SK-N-SH (cell line): Measurements from ENCODE around the gene OPCML. TPM values are rescaled to one million over a fixed set of nuclear protein-coding genes. Genes with fewer than 3 reads are reported as not detected.

ENCODE experiments used
- CTCF ChIA-PET: fragments of 300-600, 350-600 bp; formaldehyde crosslinking; extraction: SDS; loops from one replicate; lab custom pipeline; 2021; lab: Yijun Ruan, JAX
- POLR2A ChIA-PET: fragments of 350-600 bp; sonication (Branson Sonifier 250); formaldehyde crosslinking; extraction: SDS; loops from one replicate; lab custom pipeline; 2020; ENCODE audit warnings: antibody characterized with exemption, inconsistent platforms; lab: Yijun Ruan, JAX
- DNase-seq: peaks from one replicate; pipeline ENCODE4 v3.0.0; 2012
- H2AFZ ChIP-seq: fragments of 200-600 bp; sonication (generic); 2 replicates; pipeline ENCODE4 v1.8.1; 2016; ENCODE audit warnings: antibody characterized with exemption, mild to moderate bottlenecking, low read depth
- H3F3A ChIP-seq: fragments of 200-600 bp; sonication (generic); replicated peaks from 2 replicates; pipeline ENCODE3; 2016; ENCODE audit warnings: antibody characterized with exemption, mild to moderate bottlenecking; ENCODE audit not compliant: insufficient read depth
- H3K27ac ChIP-seq, 2 experiments: fragments of 200-500 bp in 1 of 2; fragments of 200-600 bp in 1 of 2; sonication (Bioruptor generic) in 1 of 2; sonication (generic), shearing (Covaris generic) in 1 of 2; 2 replicates each; pipeline versions ENCODE4 v1.5.1 to v1.6.1; 2014 to 2016; ENCODE audit warnings: low read depth in 2 of 2, inconsistent platforms in 1 of 2, low read length in 1 of 2, mild to moderate bottlenecking in 1 of 2, mixed read lengths in 1 of 2
- H3K27me3 ChIP-seq: fragments of 200-600 bp; sonication (generic), shearing (Covaris generic); 2 replicates; pipeline ENCODE4 v1.6.1; 2016; ENCODE audit warnings: mixed run types; ENCODE audit not compliant: insufficient read depth
- H3K36me3 ChIP-seq, 2 experiments: fragments of 200-500 bp in 1 of 2; fragments of 200-600 bp in 1 of 2; sonication (Bioruptor generic) in 1 of 2; sonication (generic) in 1 of 2; replicated peaks in 1 of 2; 2 replicates each; pipeline versions ENCODE3 to v1.5.1; 2014 to 2016; ENCODE audit warnings: low read length in 1 of 2, mild to moderate bottlenecking in 1 of 2; ENCODE audit not compliant: insufficient read depth in 2 of 2, control insufficient read depth in 1 of 2
- H3K4me1 ChIP-seq, 2 experiments: fragments of 200-500 bp in 1 of 2; fragments of 200-600 bp in 1 of 2; sonication (Bioruptor generic) in 1 of 2; sonication (generic), shearing (Covaris generic) in 1 of 2; 2 replicates each; pipeline versions ENCODE4 v1.5.1 to v1.6.1; 2014 to 2016; ENCODE audit warnings: low read depth in 1 of 2, low read length in 1 of 2, mixed run types in 1 of 2; ENCODE audit not compliant: insufficient read depth in 2 of 2, control insufficient read depth in 1 of 2
- H3K4me2 ChIP-seq: fragments of 200-600 bp; sonication (generic), shearing (Covaris generic); 2 replicates; pipeline ENCODE4 v1.6.1; 2017; ENCODE audit warnings: mixed run types
- H3K4me3 ChIP-seq, 2 experiments: fragments of 200-500 bp in 1 of 2; fragments of 200-600 bp in 1 of 2; sonication (Bioruptor generic) in 1 of 2; sonication (generic), shearing (Covaris generic) in 1 of 2; 2 replicates each; pipeline versions ENCODE4 v1.5.1 to v1.8.1; 2014 to 2016; ENCODE audit warnings: low read depth in 2 of 2, inconsistent platforms in 1 of 2, low read length in 1 of 2, mild to moderate bottlenecking in 1 of 2, mixed read lengths in 1 of 2, moderate library complexity in 1 of 2
- H3K79me2 ChIP-seq: fragments of 200-600 bp; sonication (generic); 2 replicates; pipeline ENCODE4 v1.8.1; 2017; ENCODE audit warnings: mild to moderate bottlenecking; ENCODE audit not compliant: insufficient read depth
- H3K9ac ChIP-seq: fragments of 200-600 bp; sonication (generic); 2 replicates; pipeline ENCODE4 v1.6.1; 2017; ENCODE audit warnings: mixed run types
- H3K9me2 ChIP-seq: fragments of 200-600 bp; sonication (generic); 2 replicates; pipeline ENCODE4 v1.6.1; 2017; ENCODE audit warnings: mixed run types
- H3K9me3 ChIP-seq: fragments of 200-600 bp; sonication (generic); 2 replicates; pipeline ENCODE4 v1.6.1; 2017; ENCODE audit warnings: mixed run types, mild to moderate bottlenecking, moderate library complexity
- H4K20me1 ChIP-seq: fragments of 200-600 bp; sonication (generic); 2 replicates; pipeline ENCODE4 v1.6.1; 2017; ENCODE audit warnings: mild to moderate bottlenecking, mixed run types; ENCODE audit not compliant: insufficient read depth
- CHD2 ChIP-seq: fragments of 150-350 bp; IDR thresholded peaks from 2 replicates; pipeline ENCODE4 v1.6.1; 2018; ENCODE audit warnings: low read length; ENCODE audit not compliant: partially characterized antibody
- EP300 ChIP-seq, 2 experiments: IDR thresholded peaks; 2 replicates each; pipeline versions ENCODE4 v1.4.0 to v1.6.1; 2012; ENCODE audit warnings: borderline replicate concordance in 1 of 2, low read depth in 1 of 2, low read length in 1 of 2
- EZH2phosphoT487 ChIP-seq: fragments of 200-600 bp; sonication (generic); IDR thresholded peaks from 2 replicates; pipeline ENCODE4 v1.6.1; 2017; ENCODE audit warnings: low read depth, mixed run types, mild to moderate bottlenecking, antibody characterized with exemption, moderate library complexity, borderline replicate concordance
- FOSL2 ChIP-seq: IDR thresholded peaks from 2 replicates; pipeline ENCODE4 v1.4.0; 2012; ENCODE audit warnings: low read depth, mild to moderate bottlenecking, moderate library complexity, borderline replicate concordance
- FOXJ3 ChIP-seq: sonication (generic); formaldehyde crosslinking; IDR thresholded peaks from 2 replicates; pipeline ENCODE4 v1.5.1; 2020; ENCODE audit warnings: mild to moderate bottlenecking, missing genetic modification reagents
- GATA2 ChIP-seq: sonication (generic); formaldehyde crosslinking; IDR thresholded peaks from 2 replicates; pipeline ENCODE4 v1.5.0; 2020; ENCODE audit warnings: mild to moderate bottlenecking, missing genetic modification reagents
- JUND ChIP-seq: IDR thresholded peaks from 2 replicates; pipeline ENCODE4 v1.4.0; 2012
- MEF2A ChIP-seq: IDR thresholded peaks from 2 replicates; pipeline ENCODE4 v1.4.0; 2012; ENCODE audit warnings: low read depth, borderline replicate concordance
- MXI1 ChIP-seq: IDR thresholded peaks from 2 replicates; pipeline ENCODE4 v1.6.1; 2012; ENCODE audit warnings: mild to moderate bottlenecking, low read depth, low read length, improper control_type of control experiment
- NFIC ChIP-seq: IDR thresholded peaks from 2 replicates; pipeline ENCODE4 v1.4.0; 2012; ENCODE audit warnings: borderline replicate concordance
- NRF1 ChIP-seq: IDR thresholded peaks from 2 replicates; pipeline ENCODE4 v1.6.1; 2012; ENCODE audit warnings: low read depth, mild to moderate bottlenecking, low read length
- POLR2AphosphoS5 ChIP-seq: IDR thresholded peaks from 2 replicates; pipeline ENCODE4 v1.6.1; 2012; ENCODE audit warnings: low read depth, low read length
- RCOR1 ChIP-seq: fragments of 150-350 bp; IDR thresholded peaks from 2 replicates; pipeline ENCODE4 v1.6.1; 2017; ENCODE audit warnings: antibody characterized with exemption, low read length
- RXRA ChIP-seq: IDR thresholded peaks from 2 replicates; pipeline ENCODE4 v1.4.0; 2012; ENCODE audit warnings: low read depth, mild to moderate bottlenecking, borderline replicate concordance
- SIN3A ChIP-seq: IDR thresholded peaks from 2 replicates; pipeline ENCODE4 v1.6.1; 2012; ENCODE audit warnings: low read depth, mild to moderate bottlenecking, low read length, moderate library complexity, borderline replicate concordance
- TAF1 ChIP-seq: IDR thresholded peaks from 2 replicates; pipeline ENCODE4 v1.6.1; 2012; ENCODE audit warnings: low read depth, mild to moderate bottlenecking, low read length, moderate library complexity, borderline replicate concordance
- TEAD4 ChIP-seq: IDR thresholded peaks from 2 replicates; pipeline ENCODE4 v1.4.0; 2012; ENCODE audit warnings: mild to moderate bottlenecking, borderline replicate concordance; ENCODE audit not compliant: insufficient read depth
- YY1 ChIP-seq: IDR thresholded peaks from 2 replicates; pipeline ENCODE4 v1.4.0; 2012; ENCODE audit warnings: low read depth, mild to moderate bottlenecking
- WGBS: methylation state at CpG from one replicate; pipeline ENCODE4 v1.1.6; 2017; ENCODE audit warnings: low lambda C conversion rate; 5-methylcytosine and 5-hydroxymethylcytosine counted together
- polyA plus RNA-seq, 3 experiments: library from polyadenylated mRNA; depleted of rRNA; stranded (reverse); fragments of >200 nt; gene quantifications; 2 replicates each; pipeline ENCODE4 v1.2.3, GENCODE V29; 2012
- TF ChIP-seq, protein P1 (sequence below): fragments of 150-350 bp; IDR thresholded peaks from 2 replicates; pipeline ENCODE4 v1.6.1; 2016; ENCODE audit warnings: mild to moderate bottlenecking, low read depth, low read length
- TF ChIP-seq, protein P2 (sequence below): IDR thresholded peaks from 2 replicates; pipeline ENCODE4 v1.4.0; 2012; ENCODE audit warnings: low read depth, borderline replicate concordance
- TF ChIP-seq, protein P3 (sequence below): IDR thresholded peaks from 2 replicates; pipeline ENCODE4; 2012

OPCML gene
- polyA plus RNA-seq, 1 of the 3 experiments (the other 2 are of a cell fraction) = not detected

DNA sequence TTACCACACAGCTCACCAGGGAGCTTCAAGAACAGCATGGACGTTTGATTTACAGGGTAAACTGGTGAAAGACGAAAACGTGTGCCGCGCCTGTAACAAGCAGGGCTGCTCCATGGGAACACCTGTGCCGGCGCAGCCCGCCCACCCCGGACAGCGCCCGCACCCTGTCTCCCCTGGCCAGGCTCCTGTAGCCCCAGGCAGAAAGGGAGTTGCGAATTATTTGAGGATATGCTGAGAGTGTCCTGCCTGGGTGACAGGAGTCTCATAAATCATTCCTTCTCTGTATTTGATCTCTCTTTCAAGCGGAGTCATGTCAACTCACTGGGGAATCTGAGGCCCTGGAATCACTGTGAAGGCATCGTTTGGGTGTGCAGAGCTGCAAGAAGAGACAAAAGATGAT, 804.3 kb downstream of the OPCML start:
- DNase-seq = no peak
- no peak overlapping the region for H3K4me3 ChIP-seq
- WGBS = 62% methylated on average over 14 of the region's 14 CpGs
- no peaks in the 10 kb centered on the region for H3K9me2 ChIP-seq
- POLR2A ChIA-PET = no interaction called here
- CTCF ChIA-PET = interaction anchor here (1.5 kb wide), 1 partner anchor 36 kb away, joined by 4 read pairs; no protein-coding TSS in a partner anchor
- no peaks in the 10 kb centered on the region for H3K79me2 ChIP-seq
- no peaks in the 10 kb centered on the region for H3K36me3 ChIP-seq
- H2AFZ ChIP-seq = no peak overlapping the region
- H3K4me2 ChIP-seq = no peak overlapping the region
- H4K20me1 ChIP-seq = no peaks in the 10 kb centered on the region
- H3K27ac ChIP-seq = no peak overlapping the region
- no peaks in the 10 kb centered on the region for H3K4me1 ChIP-seq
- TF ChIP-seq SIN3A = no peak
- no peak for TF ChIP-seq POLR2AphosphoS5
- no peak for TF ChIP-seq YY1
- H3K9ac ChIP-seq = no peak overlapping the region
- no peaks in the 10 kb centered on the region for H3K9me3 ChIP-seq
- H3K27me3 ChIP-seq = no peaks in the 10 kb centered on the region
- no peaks in the 10 kb centered on the region for H3F3A ChIP-seq

DNA sequence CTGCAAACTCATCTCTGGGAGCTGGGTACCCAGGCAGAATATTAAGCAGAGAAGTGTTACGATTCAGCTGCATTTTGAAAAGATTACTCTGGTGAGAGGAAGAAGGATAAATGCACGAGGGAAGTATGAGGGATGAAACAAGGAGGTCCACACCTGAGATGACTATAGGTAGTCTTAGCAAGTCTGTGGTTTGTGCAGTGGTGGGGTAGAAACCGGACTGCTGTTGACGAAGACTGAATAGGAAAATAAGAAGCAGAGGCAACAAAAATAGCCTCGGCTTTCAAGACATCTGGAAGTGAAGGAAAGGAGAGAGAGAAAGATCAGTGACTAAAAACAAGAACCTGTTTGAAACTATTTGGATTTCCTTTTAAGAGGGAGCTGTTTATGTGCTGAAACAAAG, 810.8 kb downstream of the OPCML start:
- POLR2A ChIA-PET = no interaction called here
- Histone ChIP-seq H4K20me1 (no peaks in the 10 kb centered on the region), H3K27me3 (no peaks in the 10 kb centered on the region), H3K27ac (no peak overlapping the region), H3K79me2 (no peaks in the 10 kb centered on the region), H2AFZ (no peak overlapping the region), H3K9me3 (no peaks in the 10 kb centered on the region), H3K36me3 (no peaks in the 10 kb centered on the region), H3K9me2 (no peaks in the 10 kb centered on the region), H3K4me2 (no peak overlapping the region), H3K9ac (no peak overlapping the region), H3F3A (no peaks in the 10 kb centered on the region), H3K4me1 (no peaks in the 10 kb centered on the region), H3K4me3 (no peak overlapping the region)
- WGBS = 18% methylated on average over 5 of the region's 5 CpGs
- no peak for DNase-seq
- CTCF ChIA-PET = interaction anchor here (0.8 to 0.9 kb wide), 2 partner anchors 76 to 343 kb away, joined by 3 read pairs; no protein-coding TSS in a partner anchor
- TF ChIP-seq TEAD4 = no peak
- no peak for TF ChIP-seq FOSL2
- no peak for TF ChIP-seq RCOR1
- TF ChIP-seq FOXJ3 (CRISPR knock-in tag) = no peak
- TF ChIP-seq CHD2 = no peak
- TF ChIP-seq RXRA = no peak
- no peak for TF ChIP-seq EP300 (IDR thresholded peaks at IDR 0.05; ENCODE audit: borderline replicate concordance in 1 of 2, low read depth in 1 of 2, low read length in 1 of 2)
- TF ChIP-seq MEF2A = no peak
- TF ChIP-seq GATA2 (CRISPR knock-in tag) = no peak
- TF ChIP-seq EZH2phosphoT487 = no peak
- no peak for TF ChIP-seq MXI1
- TF ChIP-seq, protein P1, sequence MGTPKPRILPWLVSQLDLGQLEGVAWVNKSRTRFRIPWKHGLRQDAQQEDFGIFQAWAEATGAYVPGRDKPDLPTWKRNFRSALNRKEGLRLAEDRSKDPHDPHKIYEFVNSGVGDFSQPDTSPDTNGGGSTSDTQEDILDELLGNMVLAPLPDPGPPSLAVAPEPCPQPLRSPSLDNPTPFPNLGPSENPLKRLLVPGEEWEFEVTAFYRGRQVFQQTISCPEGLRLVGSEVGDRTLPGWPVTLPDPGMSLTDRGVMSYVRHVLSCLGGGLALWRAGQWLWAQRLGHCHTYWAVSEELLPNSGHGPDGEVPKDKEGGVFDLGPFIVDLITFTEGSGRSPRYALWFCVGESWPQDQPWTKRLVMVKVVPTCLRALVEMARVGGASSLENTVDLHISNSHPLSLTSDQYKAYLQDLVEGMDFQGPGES = no peak
- no peak for TF ChIP-seq NRF1
- TF ChIP-seq YY1 = no peak
- TF ChIP-seq NFIC = no peak
- no peak for TF ChIP-seq JUND
- TF ChIP-seq, protein P2, sequence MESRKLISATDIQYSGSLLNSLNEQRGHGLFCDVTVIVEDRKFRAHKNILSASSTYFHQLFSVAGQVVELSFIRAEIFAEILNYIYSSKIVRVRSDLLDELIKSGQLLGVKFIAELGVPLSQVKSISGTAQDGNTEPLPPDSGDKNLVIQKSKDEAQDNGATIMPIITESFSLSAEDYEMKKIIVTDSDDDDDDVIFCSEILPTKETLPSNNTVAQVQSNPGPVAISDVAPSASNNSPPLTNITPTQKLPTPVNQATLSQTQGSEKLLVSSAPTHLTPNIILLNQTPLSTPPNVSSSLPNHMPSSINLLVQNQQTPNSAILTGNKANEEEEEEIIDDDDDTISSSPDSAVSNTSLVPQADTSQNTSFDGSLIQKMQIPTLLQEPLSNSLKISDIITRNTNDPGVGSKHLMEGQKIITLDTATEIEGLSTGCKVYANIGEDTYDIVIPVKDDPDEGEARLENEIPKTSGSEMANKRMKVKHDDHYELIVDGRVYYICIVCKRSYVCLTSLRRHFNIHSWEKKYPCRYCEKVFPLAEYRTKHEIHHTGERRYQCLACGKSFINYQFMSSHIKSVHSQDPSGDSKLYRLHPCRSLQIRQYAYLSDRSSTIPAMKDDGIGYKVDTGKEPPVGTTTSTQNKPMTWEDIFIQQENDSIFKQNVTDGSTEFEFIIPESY = no peak
- no peak for TF ChIP-seq TAF1
- TF ChIP-seq, protein P3, sequence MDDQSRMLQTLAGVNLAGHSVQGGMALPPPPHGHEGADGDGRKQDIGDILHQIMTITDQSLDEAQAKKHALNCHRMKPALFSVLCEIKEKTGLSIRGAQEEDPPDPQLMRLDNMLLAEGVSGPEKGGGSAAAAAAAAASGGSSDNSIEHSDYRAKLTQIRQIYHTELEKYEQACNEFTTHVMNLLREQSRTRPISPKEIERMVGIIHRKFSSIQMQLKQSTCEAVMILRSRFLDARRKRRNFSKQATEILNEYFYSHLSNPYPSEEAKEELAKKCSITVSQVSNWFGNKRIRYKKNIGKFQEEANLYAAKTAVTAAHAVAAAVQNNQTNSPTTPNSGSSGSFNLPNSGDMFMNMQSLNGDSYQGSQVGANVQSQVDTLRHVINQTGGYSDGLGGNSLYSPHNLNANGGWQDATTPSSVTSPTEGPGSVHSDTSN = no peak
- TF ChIP-seq POLR2AphosphoS5 = no peak
